SH-SY5Y (cell line): ENCODE data around the gene JKAMP.

Experiments
- GATA2 ChIP-seq: IDR thresholded peaks from 2 replicates; pipeline ENCODE4 v1.6.1; 2011; ENCODE audit warnings: mild to moderate bottlenecking, low read depth, low read length
- GATA3 ChIP-seq: IDR thresholded peaks from 2 replicates; pipeline ENCODE4 v1.6.1; 2011; ENCODE audit warnings: low read depth, mild to moderate bottlenecking, low read length, moderate library complexity

- TF ChIP-seq GATA3 (no peak), GATA2 (no peak)
These were observed 16.4 kb downstream of the JKAMP start for GRCh38 chr14:59500732-59501131.
